Measurements from ENCODE around the gene TMED9.

Gene TMED9

DNA sequence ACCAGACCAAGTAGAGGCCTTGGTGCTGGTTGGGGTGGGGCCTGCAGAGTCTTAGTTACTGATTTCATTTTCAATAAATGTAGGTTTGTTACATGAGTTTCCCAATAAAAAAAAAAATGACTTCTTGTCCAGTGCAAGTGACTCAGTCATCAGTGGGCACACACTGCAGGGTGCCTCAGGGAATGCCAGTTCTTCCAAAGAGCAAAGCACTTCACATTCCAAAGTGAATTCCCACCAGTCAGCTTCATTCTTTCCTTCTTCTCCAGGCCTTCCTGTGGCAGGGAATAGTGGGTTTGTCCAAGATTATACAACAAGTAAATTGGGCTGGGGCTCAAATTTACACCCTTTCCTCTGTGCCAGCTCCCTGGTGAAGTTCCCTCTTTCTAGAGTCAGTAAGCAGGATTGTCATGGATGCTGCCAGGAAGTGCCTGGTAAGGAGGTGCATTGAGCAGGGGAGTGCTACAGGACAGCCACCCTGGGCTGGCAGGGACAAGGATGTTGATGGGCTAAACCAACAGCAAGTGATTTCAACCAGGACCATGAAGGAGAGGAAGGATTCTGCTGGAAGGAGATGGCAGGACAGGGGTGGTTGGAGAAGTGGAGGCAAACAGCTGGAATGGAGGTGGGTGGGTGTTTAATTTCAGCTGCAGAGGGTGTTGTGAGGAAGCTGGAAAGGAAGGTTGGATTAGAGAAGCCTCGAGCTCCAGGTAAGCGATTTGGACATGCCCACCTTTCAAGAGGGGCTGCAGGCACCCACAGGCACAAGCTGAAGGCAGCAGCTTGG is 4.2 kb downstream of the TMED9 start:
- TF ChIP-seq GATA2 (IDR thresholded peaks at IDR 0.05; ENCODE audit: low read depth, low read length) (no peak), GATA3 (IDR thresholded peaks at IDR 0.05; ENCODE audit: low read depth, low read length) (no peak)

DNA sequence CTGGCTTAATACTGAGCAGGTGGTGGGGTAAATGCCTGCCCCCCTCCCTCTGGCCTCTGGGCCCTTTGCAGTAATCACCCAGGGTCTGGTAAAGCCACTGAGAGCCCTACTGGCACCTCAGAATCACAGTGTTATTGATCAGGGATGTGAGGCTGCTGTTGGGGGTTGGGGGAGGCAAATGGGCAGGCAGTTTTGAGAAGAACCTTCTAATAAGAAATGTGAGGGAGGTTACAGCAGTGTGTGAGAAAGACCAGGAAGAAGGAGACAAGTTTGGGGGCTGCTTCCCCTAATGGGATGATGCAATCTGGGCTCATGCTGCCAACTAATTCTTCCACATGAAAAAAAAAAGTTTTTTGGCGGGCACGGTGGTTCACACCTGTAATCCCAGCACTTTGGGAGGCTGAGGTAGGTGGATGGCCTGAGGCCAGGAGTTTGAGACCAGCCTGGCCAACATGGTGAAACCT is 4.8 kb downstream of the TMED9 start:
- TF ChIP-seq GATA2 (IDR thresholded peaks at IDR 0.05; ENCODE audit: low read depth, low read length) (no peak), GATA3 (IDR thresholded peaks at IDR 0.05; ENCODE audit: low read depth, low read length) (no peak)

DNA sequence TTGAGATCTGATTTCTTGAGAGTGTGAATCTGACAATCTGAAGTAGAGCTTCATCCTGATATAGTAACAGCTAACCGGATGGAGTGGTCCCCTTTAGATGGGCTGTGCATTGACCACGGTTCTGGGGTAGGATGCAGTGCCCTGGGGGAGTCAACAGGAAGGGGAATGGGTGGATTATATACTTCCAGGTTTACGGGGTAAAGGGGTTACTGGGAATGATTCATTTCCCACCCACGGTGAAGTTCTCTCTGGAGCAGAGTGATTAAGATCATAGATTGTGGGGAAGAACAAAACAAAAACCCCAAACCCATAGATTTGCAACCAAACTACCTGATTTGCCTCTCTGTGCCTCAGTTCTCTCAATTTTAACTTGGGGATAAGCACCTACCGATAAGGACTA is 6.5 kb downstream of the TMED9 start:
- no peak for TF ChIP-seq GATA2 (IDR thresholded peaks at IDR 0.05; ENCODE audit: low read depth, low read length)
- TF ChIP-seq GATA3 (IDR thresholded peaks at IDR 0.05; ENCODE audit: low read depth, low read length) = no peak

DNA sequence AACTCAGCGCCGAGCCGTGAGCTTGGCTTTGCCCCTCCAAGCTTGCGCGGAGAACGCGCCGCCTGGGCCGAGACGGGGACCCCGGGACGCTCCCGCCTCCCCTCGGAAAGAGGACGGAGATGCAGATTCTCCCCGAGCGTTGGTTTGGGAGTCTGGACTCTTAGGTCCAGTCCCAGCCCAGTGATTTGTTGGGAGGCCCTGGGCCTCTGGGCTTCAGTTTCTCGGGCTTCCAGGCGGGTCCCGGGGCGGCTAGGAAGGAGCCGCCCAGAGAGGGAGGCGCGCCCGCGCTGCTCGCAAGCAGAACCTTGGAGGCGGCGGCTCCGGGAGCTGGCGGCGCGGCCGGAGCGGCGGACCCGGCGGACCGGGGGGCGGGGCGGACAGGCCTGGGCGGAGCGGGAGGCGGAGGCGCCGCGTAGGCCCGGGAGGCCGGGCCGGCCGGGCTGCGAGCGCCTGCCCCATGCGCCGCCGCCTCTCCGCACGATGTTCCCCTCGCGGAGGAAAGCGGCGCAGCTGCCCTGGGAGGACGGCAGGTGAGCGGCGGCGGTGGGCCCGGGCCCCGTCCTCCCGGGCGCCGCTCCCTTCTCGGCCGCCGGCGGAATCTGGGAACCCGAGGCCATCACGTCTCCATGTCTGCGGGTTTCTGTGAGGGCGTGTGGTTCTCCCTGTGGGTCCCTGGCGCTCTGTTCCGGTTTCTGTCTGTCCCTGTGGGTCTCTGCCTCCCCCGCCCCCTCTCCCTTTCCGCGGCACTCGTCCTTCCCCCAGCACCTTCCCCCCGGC is 7.9 kb downstream of the TMED9 start, which contains the start of gene B4GALT7:
TSS of gene B4GALT7 (plus strand) at position 402 of the 777 bp plus-strand sequence. CDS start at position 481, 79 bp downstream.
- TF ChIP-seq GATA3 (IDR thresholded peaks at IDR 0.05; ENCODE audit: low read depth, low read length) (no peak), GATA2 (IDR thresholded peaks at IDR 0.05; ENCODE audit: low read depth, low read length) (no peak)

DNA sequence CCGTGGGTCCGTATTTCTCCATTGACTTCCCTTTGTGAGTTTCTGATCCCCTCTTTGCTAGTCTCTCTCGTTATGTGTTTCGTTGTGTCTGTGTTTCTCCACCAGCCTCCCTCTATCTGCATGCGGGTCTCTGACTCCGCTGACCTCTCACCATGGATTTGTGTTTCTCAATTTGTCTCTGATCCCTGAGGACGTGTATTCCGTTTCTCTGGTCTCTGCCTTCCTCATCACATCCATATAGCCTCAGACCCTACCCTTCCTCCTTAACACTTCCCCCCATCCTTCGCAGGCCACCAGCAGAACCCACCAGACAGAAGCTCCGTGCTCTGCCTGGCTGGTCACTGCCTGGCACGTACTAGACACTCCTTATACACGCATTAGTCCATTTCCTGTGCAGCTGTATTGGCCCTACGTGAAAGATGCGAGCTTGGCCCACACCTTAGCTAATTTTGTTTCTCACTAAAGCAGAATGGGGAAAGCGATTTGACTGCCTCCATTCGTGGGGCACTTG is 8.6 kb downstream of the TMED9 start:
- TF ChIP-seq GATA2 (IDR thresholded peaks at IDR 0.05; ENCODE audit: low read depth, low read length) = no peak
- TF ChIP-seq GATA3 (IDR thresholded peaks at IDR 0.05; ENCODE audit: low read depth, low read length) = no peak

DNA sequence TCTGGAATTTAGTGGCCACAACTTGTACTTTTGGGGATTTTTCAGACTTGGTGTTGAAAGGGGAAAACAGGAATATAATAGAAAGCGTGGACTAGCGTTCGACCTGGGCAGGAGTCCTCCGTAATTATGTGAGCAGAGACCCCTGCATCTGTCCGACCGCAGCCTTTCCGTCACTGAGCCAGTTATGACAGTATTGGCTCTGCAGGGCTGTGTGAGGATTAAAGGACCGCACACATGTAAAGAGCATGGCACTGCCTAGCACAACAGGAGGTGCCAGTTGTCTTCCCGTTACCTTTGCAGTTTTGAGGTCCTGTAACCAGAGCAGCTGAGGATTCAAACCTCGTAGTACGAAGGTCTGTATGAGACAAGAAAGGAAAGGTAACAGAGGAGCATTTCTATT is 9.1 kb downstream of the TMED9 start:
- TF ChIP-seq GATA2 (IDR thresholded peaks at IDR 0.05; ENCODE audit: low read depth, low read length) = no peak
- no peak for TF ChIP-seq GATA3 (IDR thresholded peaks at IDR 0.05; ENCODE audit: low read depth, low read length)

DNA sequence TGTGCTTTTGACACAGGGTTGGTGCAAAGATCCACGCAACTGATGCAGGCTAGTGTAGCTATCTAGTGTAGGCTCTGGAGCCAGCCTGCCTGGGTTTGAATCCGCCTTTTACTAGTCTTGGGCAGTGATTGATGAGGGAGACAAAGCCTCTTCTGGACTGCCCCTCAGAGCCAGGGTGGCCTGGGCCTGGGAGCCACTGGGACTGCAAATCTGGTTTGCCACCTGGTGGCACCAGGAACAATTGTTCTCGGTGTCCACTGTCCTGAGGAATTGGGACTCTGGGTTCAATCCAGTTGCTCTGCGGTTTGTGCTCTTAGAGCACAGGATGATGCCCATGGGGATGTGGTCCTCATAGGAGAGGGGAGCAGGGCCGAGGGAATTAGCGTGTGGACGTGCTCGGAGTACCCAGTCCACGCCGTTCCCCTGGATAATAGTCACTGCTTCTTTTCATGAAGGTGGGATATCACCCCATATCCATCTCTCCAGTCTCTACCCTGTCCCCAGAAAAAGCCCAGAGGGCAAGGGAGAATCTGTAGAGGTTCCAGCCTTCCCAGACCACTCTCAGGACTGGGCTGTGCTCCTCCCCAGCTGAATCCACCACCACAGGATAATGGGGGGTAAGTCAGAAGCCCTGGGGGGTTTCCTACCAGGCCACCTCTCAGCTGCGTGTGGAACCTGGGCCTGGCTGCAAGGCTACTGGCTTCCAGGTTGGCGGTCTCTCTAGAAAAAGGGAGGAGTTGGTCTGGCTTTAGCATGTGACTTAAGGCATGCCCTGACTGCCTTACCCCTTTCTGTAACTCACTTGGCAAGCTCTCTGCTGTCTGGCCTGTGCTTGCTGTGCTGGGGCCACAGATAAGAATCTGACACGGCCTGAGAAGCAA is 9.8 kb downstream of the TMED9 start:
- no peak for TF ChIP-seq GATA3 (IDR thresholded peaks at IDR 0.05; ENCODE audit: low read depth, low read length)
- TF ChIP-seq GATA2 (IDR thresholded peaks at IDR 0.05; ENCODE audit: low read depth, low read length) = no peak

DNA sequence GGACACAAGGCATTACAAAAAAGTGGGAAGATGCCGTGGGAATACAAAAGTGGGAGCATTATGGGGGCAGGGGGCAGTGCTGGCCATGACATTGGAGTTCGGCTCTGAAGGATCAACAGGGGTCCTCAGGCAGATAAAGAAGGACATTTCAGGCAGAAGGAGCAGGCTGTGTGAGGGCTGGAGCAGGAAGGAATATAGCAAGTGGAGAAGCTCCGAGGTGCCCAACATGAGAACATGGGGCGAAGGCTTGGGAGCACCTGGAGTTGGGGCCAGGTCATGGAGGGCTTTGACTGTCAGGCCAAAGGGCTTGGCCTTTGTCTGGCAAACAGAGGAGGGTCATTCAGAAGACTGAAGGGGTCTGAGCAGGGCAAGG is 10.4 kb downstream of the TMED9 start:
- TF ChIP-seq GATA3 (IDR thresholded peaks at IDR 0.05; ENCODE audit: low read depth, low read length) = no peak
- TF ChIP-seq GATA2 (IDR thresholded peaks at IDR 0.05; ENCODE audit: low read depth, low read length) = no peak

DNA sequence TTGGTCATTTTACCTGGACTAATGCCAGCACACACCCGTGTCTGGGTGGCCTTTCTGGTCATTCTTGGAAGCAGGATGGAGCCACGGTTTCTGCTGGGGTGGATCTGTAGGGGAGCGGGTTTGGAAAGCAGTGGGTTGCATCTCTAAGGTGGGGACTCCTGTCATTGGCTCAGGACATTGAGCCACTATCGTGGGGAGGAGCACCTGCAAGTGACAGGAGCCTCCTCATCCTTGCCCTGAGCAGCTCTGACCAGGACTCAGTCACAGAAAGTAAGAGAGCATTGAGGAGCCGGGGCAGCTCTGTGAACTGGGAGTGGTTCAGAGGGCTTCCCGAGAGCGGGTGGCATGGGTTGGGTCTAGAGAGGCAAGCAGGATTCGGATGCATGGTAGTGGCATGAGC is 11.6 kb downstream of the TMED9 start:
- TF ChIP-seq GATA3 (IDR thresholded peaks at IDR 0.05; ENCODE audit: low read depth, low read length) = no peak
- TF ChIP-seq GATA2 (IDR thresholded peaks at IDR 0.05; ENCODE audit: low read depth, low read length) = no peak

DNA sequence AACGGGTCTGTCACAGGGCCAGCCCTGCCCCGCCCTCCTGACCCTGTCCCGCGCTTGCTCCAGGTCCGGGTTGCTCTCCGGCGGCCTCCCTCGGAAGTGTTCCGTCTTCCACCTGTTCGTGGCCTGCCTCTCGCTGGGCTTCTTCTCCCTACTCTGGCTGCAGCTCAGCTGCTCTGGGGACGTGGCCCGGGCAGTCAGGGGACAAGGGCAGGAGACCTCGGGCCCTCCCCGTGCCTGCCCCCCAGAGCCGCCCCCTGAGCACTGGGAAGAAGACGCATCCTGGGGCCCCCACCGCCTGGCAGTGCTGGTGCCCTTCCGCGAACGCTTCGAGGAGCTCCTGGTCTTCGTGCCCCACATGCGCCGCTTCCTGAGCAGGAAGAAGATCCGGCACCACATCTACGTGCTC is 12.1 kb downstream of the TMED9 start:
- no peak for TF ChIP-seq GATA2 (IDR thresholded peaks at IDR 0.05; ENCODE audit: low read depth, low read length)
- no peak for TF ChIP-seq GATA3 (IDR thresholded peaks at IDR 0.05; ENCODE audit: low read depth, low read length)

DNA sequence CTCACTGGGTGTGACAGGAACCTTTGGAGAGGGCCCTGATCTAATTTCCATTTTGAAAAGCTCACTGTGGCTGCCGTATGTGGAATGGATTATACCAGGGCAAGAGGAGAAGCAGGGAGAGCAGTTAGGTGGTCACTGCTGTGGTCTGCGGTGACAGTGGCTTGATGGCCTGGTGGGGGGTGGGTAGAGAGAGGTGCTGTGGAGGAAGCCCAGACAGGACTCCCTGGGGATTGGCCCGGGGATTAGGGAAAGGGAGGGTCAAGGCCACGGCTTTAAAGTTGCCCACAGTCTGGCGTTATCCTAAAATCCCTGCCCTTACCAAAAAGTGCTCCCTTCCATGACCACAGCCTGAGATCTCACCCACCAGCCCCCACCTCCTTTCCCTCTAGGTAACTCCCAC is 12.7 kb downstream of the TMED9 start:
- TF ChIP-seq GATA2 (IDR thresholded peaks at IDR 0.05; ENCODE audit: low read depth, low read length) (no peak), GATA3 (IDR thresholded peaks at IDR 0.05; ENCODE audit: low read depth, low read length) (no peak)

DNA sequence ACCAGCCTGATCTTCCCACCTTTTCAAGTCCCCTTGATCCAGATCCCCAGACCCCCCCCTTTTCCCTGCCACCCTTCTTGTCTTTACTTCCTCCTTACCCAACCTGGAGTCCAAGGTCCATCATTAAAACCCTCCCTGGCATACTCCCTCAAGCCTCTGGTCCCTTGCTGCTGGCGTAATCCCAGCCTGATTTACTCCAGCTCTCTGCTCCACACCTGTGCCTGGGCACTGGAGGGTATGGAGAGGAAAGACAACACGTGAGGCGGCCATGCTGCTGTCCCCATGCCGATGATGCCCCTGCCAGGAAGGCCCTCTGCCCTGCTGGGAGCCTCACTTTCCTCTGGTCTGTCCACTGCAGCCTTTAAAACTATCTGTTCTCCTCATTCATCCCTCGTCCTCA is 13.1 kb downstream of the TMED9 start:
- TF ChIP-seq GATA3 (IDR thresholded peaks at IDR 0.05; ENCODE audit: low read depth, low read length) = no peak
- no peak for TF ChIP-seq GATA2 (IDR thresholded peaks at IDR 0.05; ENCODE audit: low read depth, low read length)

DNA sequence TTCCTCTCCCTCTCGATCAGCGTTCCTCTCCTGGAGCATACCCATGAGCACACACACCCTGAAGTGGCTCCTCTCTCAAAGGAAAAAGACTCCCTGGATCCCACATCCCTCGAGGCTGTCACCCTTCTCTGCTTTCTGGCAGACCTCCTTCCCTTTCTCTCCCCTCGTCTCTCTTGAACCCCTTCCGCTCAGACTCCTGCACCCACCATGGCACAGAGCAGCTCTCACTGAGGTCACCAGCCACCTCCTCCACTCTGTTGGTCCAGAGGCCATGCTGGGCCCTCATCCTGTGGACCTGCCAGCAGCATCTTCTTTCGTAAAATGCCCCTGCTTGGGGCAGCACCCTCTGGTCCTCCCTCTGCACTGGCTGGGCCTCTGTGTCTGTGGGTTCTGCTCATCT is 13.7 kb downstream of the TMED9 start:
- TF ChIP-seq GATA2 (IDR thresholded peaks at IDR 0.05; ENCODE audit: low read depth, low read length) = no peak
